Embryonic facial prominence (tissue), 1 donor: Measurements from ENCODE around the gene EIF2B4.
"Not testable (repeated sequence)": the region's sequence is repeated elsewhere in the genome, so short reads cannot be mapped to it uniquely, and the experiment has no call there.

ENCODE experiments used
- DNase-seq: peaks from one replicate; pipeline ENCODE4 v3.0.0-alpha.2; 2016; ENCODE audit errors: extremely low spot score

EIF2B4 gene

GRCh38 chr2:27336173-27336572 is 34.0 kb downstream of the EIF2B4 start:
- DNase-seq = no peak

GRCh38 chr2:27335311-27335710 is 34.8 kb downstream of the EIF2B4 start:
- no peak for DNase-seq

- no peak for DNase-seq
Observed at GRCh38 chr2:27324720-27325119, 45.4 kb downstream of the EIF2B4 start.

- no peak for DNase-seq
Observed at GRCh38 chr2:27323596-27324285, 46.4 kb downstream of the EIF2B4 start.

GRCh38 chr2:27322766-27323595 is 47.2 kb downstream of the EIF2B4 start, which contains the start of gene MPV17:
Gene MPV17, minus strand, starts transcription at chr2:27323097. Its CDS starts 580 bp downstream, at chr2:27322517.
- DNase-seq = peak; percentile 89

GRCh38 chr2:27322301-27322765 is 47.8 kb downstream of the EIF2B4 start:
- no peak for DNase-seq

- DNase-seq = no peak
Observed at GRCh38 chr2:27320958-27321543, 49.1 kb downstream of the EIF2B4 start.

GRCh38 chr2:27319839-27320238 is 50.3 kb downstream of the EIF2B4 start:
- DNase-seq = not testable (repeated sequence)

GRCh38 chr2:27316655-27317412 is 53.3 kb downstream of the EIF2B4 start:
- DNase-seq = no peak

- DNase-seq = no peak
Observed at GRCh38 chr2:27315122-27315521, 55.0 kb downstream of the EIF2B4 start.

GRCh38 chr2:27314709-27315108 is 55.4 kb downstream of the EIF2B4 start:
- no peak for DNase-seq
